GM19438 (cell line): ENCODE results near the gene KIRREL3.
"Not testable (repeated sequence)": the region's sequence is repeated elsewhere in the genome, so short reads cannot be mapped to it uniquely, and the experiment has no call there.

Experiments
- ATAC-seq: cut with Tn5 transposase; IDR thresholded peaks from one replicate; pipeline ENCODE4 v1.9.1; 2021; ENCODE audit warnings: low read depth; ENCODE audit not compliant: unreplicated experiment

The KIRREL3 gene

DNA sequence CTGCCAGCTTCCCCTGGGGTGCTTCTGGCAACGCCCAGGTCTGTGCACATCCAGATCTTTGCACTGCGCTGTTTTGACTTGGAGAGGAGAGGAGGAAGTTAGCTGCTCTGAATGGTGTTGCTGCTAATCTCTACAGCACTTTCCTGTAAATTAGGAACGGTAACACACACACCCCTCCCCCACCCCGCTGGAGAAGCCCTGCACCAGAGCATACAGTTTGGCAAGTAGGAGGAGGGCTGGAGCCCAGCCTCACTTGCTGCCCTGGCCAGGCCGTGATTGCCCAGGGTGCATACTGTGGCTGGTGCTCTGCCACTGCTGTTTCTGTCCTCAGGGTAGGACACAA, 613.9 kb downstream of the KIRREL3 start:
- ATAC-seq, result not testable (repeated sequence)

DNA sequence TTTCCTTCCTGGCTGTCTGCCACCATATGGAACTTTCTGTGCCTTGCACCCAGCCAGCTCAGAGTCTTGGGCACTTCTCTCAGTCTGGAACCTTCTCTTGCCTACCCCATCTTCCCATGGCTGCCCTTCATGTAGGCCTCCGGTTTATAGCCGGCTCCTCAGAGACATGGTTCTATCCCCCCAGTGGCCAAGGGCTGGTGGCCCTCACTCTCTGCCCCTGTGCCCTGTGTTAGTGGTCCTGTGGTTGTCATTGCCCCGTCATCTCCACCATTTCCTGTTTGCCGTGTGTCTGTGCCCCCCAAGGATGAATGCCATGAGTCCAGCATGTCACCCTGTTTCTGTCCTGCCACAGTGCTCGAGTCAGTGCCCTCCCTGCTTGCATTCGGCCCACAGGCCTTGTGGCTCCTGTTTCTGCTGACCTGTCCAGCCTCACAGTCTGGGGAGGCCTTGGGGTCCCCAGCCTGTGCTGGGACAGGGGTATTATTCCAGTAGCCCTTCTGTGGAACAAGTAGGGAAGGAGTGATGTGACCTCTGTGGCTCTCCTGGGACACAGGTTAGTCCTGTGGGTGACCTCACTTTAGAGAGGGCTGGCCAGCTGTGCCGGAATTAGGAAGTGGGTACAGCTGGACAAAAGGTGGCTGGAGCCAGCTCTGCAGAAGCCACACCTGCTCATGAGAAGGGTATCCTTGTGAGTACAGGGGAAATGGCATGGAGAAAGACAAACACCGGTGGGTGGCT, 614.4 kb downstream of the KIRREL3 start:
- no peak for ATAC-seq

- no peak for ATAC-seq
These were observed 616.0 kb downstream of the KIRREL3 start for GRCh38 chr11:126384449-126385070.

DNA sequence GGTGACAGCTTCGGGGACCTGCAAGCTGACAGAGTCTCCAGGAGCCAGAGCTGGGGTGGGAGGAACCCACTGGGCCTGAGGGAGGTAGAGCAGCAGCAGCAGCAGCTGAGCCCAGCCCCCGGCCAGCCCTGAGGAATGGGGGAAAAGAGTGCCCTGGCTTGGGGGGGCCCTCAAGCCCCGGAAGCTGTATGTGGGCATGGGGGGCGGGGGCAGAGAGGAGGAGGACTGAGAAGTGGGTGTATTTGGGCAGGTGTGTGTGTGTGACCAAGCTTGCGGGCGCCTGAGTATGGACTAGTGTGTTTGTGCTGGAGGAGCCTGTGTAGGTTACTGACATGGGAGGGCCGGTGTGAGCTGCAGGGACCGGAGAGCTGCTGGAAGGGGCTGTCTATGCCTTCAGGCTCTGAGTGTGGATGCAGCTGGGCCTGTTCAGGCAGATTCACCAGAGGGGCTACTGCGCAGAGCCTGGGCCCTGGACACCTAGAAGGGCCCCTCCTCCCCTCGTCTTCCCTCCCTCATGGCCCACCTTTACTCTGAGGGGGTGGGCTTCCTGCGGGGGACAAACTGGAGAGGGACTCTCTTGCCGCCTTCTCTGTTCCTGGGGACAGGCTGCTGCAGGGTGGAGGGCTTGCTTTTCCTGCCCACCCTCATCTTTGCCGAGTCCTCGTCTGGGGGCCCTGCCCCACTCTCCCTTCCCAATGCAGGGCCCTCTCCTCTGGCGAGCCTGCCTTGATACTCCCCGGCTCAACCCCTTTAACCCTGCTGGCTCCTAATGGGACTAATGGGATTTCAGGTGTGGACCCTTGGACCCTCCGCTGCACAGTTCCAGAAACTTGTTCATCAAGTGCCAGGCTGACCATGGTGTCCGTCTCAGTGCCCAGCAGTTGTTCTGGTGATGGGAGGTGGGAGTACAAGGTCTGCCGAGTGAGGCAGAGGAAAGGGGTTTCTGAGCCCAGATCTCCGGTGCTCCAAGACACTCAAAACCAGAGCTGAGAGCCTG, 616.9 kb downstream of the KIRREL3 start:
- ATAC-seq, result no peak

DNA sequence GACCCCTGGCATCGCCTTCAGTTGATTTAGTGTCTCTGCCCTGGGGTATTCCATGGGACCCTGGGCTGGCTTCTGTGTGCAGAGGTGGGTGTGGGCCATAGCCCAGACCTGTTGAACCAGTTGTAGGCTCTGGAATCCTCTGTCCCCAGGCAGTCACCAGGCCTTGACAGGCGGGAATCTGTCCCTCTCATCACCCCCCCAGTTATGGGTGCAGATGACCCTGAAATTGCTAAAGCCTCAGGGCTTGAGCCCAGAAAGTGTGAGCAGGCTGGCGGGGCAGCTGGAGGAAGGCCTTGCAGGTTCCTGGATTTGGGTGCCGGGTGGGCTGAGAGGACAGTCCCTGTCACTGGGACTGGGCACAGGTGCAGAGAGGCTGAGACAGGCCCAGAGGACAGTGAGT, 617.9 kb downstream of the KIRREL3 start:
- not testable (repeated sequence) for ATAC-seq

DNA sequence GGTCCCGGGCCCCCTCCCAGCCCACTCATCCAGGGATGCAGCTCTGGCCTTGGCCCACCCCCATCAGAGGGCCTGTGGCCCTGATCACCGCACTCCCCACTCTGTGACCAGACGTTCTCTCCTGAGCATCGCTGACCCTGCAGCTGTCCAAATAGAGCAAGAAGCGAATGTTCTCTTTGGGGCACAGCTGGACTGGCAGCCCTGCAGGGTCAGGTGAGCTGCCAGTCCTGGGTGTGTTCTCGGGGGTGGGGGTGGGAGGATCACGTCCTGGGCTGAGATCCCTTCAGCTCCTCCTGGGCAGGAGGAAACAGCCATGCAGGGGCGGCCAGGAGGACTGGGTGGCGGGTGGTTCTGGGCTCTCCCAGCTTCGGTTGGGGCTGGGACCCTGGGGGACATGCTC, 618.6 kb downstream of the KIRREL3 start:
- not testable (repeated sequence) for ATAC-seq

GRCh38 chr11:126380909-126381308, 619.7 kb downstream of the KIRREL3 start:
- no peak for ATAC-seq

- no peak for ATAC-seq
These were observed 621.8 kb downstream of the KIRREL3 start for GRCh38 chr11:126378763-126379162.

DNA sequence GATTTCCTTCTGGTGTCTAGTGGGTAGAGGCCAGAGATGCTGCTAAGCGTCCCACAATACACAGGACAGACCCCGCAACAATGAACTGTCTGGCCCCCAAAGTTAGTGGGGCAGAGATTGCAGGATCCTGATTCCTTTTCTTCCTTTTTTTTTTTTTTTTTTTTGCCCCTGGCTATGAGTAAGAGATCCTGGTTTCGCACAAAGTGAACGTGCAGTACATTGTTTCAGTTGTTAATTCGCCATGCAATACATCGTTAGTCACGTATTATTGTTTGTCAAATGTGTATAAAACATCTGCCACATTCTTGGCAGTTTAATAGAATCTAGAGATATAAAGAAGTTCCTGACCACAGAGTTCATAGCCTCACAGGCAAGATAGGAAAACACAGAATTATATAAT, 624.8 kb downstream of the KIRREL3 start:
- ATAC-seq, result no peak

GRCh38 chr11:126374562-126375300, 625.8 kb downstream of the KIRREL3 start:
- ATAC-seq, result not testable (repeated sequence)

- ATAC-seq, result not testable (repeated sequence)
These were observed 627.0 kb downstream of the KIRREL3 start for GRCh38 chr11:126373389-126374066.
